Neural progenitor cell (in vitro differentiated cells): ENCODE data around the gene ZDHHC14. TPM values are rescaled to one million over a fixed set of nuclear protein-coding genes. Genes with fewer than 3 reads are reported as not detected.

Experiments
- DNase-seq: peaks from one replicate; pipeline ENCODE4 v3.0.0-alpha.2; 2016; ENCODE audit warnings: low spot score
- H2AFZ ChIP-seq: fragments of 200-600 bp; sonication (generic); replicated peaks from 2 replicates; pipeline ENCODE4 v1.6.1; 2016; ENCODE audit warnings: antibody characterized with exemption
- H3F3A ChIP-seq: fragments of 200-600 bp; sonication (generic); 2 replicates; pipeline ENCODE4 v1.6.1; 2016; ENCODE audit warnings: antibody characterized with exemption, low read depth
- H3K27ac ChIP-seq: fragments of 200-600 bp; sonication (generic); 2 replicates; pipeline ENCODE4 v1.5.1; 2016; ENCODE audit warnings: mild to moderate bottlenecking
- H3K27me3 ChIP-seq: fragments of 200-600 bp; sonication (generic); 2 replicates; pipeline ENCODE4 v1.6.1; 2016; ENCODE audit warnings: mild to moderate bottlenecking, moderate library complexity
- H3K36me3 ChIP-seq: fragments of 200-600 bp; sonication (generic); 2 replicates; pipeline ENCODE4 v1.5.1; 2016
- H3K4me1 ChIP-seq: fragments of 200-600 bp; sonication (generic); 2 replicates; pipeline ENCODE4 v1.6.1; 2016; ENCODE audit warnings: mixed run types
- H3K4me2 ChIP-seq: fragments of 200-600 bp; sonication (generic); 2 replicates; pipeline ENCODE4 v1.6.1; 2016
- H3K4me3 ChIP-seq: fragments of 200-600 bp; sonication (generic); 2 replicates; pipeline ENCODE4 v1.5.1; 2016
- H3K79me2 ChIP-seq: fragments of 200-600 bp; sonication (generic); 2 replicates; pipeline ENCODE4 v1.6.1; 2016; ENCODE audit warnings: low read depth
- H3K9ac ChIP-seq: fragments of 200-600 bp; sonication (generic); 2 replicates; pipeline ENCODE4 v1.6.1; 2016
- H3K9me3 ChIP-seq: fragments of 200-600 bp; sonication (generic); 2 replicates; pipeline ENCODE4 v1.5.1; 2016; ENCODE audit warnings: low read depth
- H4K20me1 ChIP-seq: fragments of 200-600 bp; sonication (generic); 2 replicates; pipeline ENCODE4 v1.6.1; 2016; ENCODE audit warnings: low read depth
- H3K27ac Mint-ChIP-seq: 3 replicates; pipeline ENCODE4 v1.8.0; 2021; ENCODE audit warnings: mixed read lengths
- H3K27me3 Mint-ChIP-seq: 2 replicates; pipeline ENCODE4 v1.8.0; 2022; ENCODE audit warnings: low read depth, mild to moderate bottlenecking, inconsistent platforms, moderate library complexity, mixed read lengths; ENCODE audit not compliant: insufficient read depth
- H3K36me3 Mint-ChIP-seq: 3 replicates; pipeline ENCODE4 v1.8.0; 2021; ENCODE audit warnings: mixed read lengths
- H3K4me1 Mint-ChIP-seq: 3 replicates; pipeline ENCODE4 v1.8.0; 2021; ENCODE audit warnings: mixed read lengths
- H3K4me3 Mint-ChIP-seq: 3 replicates; pipeline ENCODE4 v1.8.0; 2021; ENCODE audit warnings: mild to moderate bottlenecking, moderate library complexity, mixed read lengths
- H3K9me3 Mint-ChIP-seq: 3 replicates; pipeline ENCODE4 v1.8.0; 2020; ENCODE audit warnings: mixed read lengths
- CTCF ChIP-seq: fragments of 200-600 bp; sonication (generic); IDR thresholded peaks from 2 replicates; pipeline ENCODE4 v1.5.1; 2017; ENCODE audit warnings: antibody characterized with exemption, mild to moderate bottlenecking
- EZH2 ChIP-seq: fragments of 200-600 bp; sonication (generic); IDR thresholded peaks from 2 replicates; pipeline ENCODE4 v1.6.1; 2017; ENCODE audit warnings: antibody characterized with exemption, mild to moderate bottlenecking, moderate library complexity
- EZH2phosphoT487 ChIP-seq: fragments of 200-600 bp; sonication (generic); IDR thresholded peaks from 2 replicates; pipeline ENCODE4 v1.6.1; 2017; ENCODE audit warnings: antibody characterized with exemption
- total RNA-seq: library from RNA; depleted of rRNA; stranded (reverse); fragments of >200 nt; gene quantifications from 2 replicates; pipeline ENCODE4 v1.2.3, GENCODE V29; 2015; ENCODE audit warnings: low replicate concordance

ZDHHC14 gene
- total RNA-seq, 1 donor from 2014 or later: 14.5 TPM

GRCh38 chr6:157631838-157632614 lies 251.0 kb downstream of the ZDHHC14 start:
- Histone ChIP-seq H3K9me3 (no peaks in the 10 kb centered on the region), H3K27me3 (no peaks in the 10 kb centered on the region), H3K4me1 (peaks cover 27% of the 10 kb centered on the region), H3K79me2 (no peaks in the 10 kb centered on the region), H3K36me3 (no peaks in the 10 kb centered on the region), H3K9ac (no peak overlapping the region), H4K20me1 (no peaks in the 10 kb centered on the region), H3K4me2 (peak overlapping the region; percentile 36), H3K27ac (no peak overlapping the region), H3K4me3 (no peak overlapping the region), H3F3A (peaks cover 10% of the 10 kb centered on the region), H2AFZ (no peak overlapping the region)
- no peak overlapping the region for H3K4me3 Mint-ChIP-seq
- no peak for DNase-seq
- H3K36me3 Mint-ChIP-seq: no peaks in the 10 kb centered on the region
- no peaks in the 10 kb centered on the region for H3K9me3 Mint-ChIP-seq
- peaks cover 17% of the 10 kb centered on the region for H3K4me1 Mint-ChIP-seq
- no peaks in the 10 kb centered on the region for H3K27me3 Mint-ChIP-seq
- TF ChIP-seq CTCF (no peak), EZH2phosphoT487 (no peak), EZH2 (no peak)
- H3K27ac Mint-ChIP-seq: no peak overlapping the region

GRCh38 chr6:157632821-157633220 lies 251.8 kb downstream of the ZDHHC14 start:
- H3K4me2 ChIP-seq: no peak overlapping the region

GRCh38 chr6:157634546-157634945 lies 253.6 kb downstream of the ZDHHC14 start:
- Histone ChIP-seq H2AFZ (no peak overlapping the region), H3K4me3 (no peak overlapping the region), H3K4me1 (peaks cover 10% of the 10 kb centered on the region), H3K4me2 (no peak overlapping the region), H3K9ac (no peak overlapping the region), H3K36me3 (no peaks in the 10 kb centered on the region), H3K9me3 (no peaks in the 10 kb centered on the region), H4K20me1 (no peaks in the 10 kb centered on the region), H3F3A (peaks cover 10% of the 10 kb centered on the region), H3K27me3 (no peaks in the 10 kb centered on the region), H3K79me2 (no peaks in the 10 kb centered on the region), H3K27ac (no peak overlapping the region)
- H3K4me1 Mint-ChIP-seq: peaks cover 21% of the 10 kb centered on the region
- H3K27ac Mint-ChIP-seq: no peak overlapping the region
- H3K9me3 Mint-ChIP-seq: no peaks in the 10 kb centered on the region
- H3K36me3 Mint-ChIP-seq: no peaks in the 10 kb centered on the region
- H3K4me3 Mint-ChIP-seq: no peak overlapping the region
- TF ChIP-seq EZH2phosphoT487: no peak
- TF ChIP-seq EZH2: no peak
- no peak for TF ChIP-seq CTCF
- no peak for DNase-seq
- peaks cover 4% of the 10 kb centered on the region for H3K27me3 Mint-ChIP-seq

More at GRCh38 chr6:157632821-157633220, 251.8 kb downstream of the ZDHHC14 start:
- no peak overlapping the region for H2AFZ ChIP-seq
- DNase-seq: no peak
- no peaks in the 10 kb centered on the region for H3K79me2 ChIP-seq
- Mint-ChIP-seq H3K4me1 (peaks cover 25% of the 10 kb centered on the region), H3K27ac (no peak overlapping the region), H3K27me3 (peaks cover 2% of the 10 kb centered on the region), H3K4me3 (no peak overlapping the region), H3K9me3 (no peaks in the 10 kb centered on the region), H3K36me3 (no peaks in the 10 kb centered on the region)
- H3K27ac ChIP-seq: no peak overlapping the region
- no peak overlapping the region for H3K4me3 ChIP-seq
- H3F3A ChIP-seq: peaks cover 10% of the 10 kb centered on the region
- TF ChIP-seq EZH2phosphoT487: no peak
- no peak for TF ChIP-seq CTCF
- no peak for TF ChIP-seq EZH2
- no peaks in the 10 kb centered on the region for H3K9me3 ChIP-seq
- H3K4me1 ChIP-seq: peaks cover 27% of the 10 kb centered on the region
- no peak overlapping the region for H3K9ac ChIP-seq
- no peaks in the 10 kb centered on the region for H4K20me1 ChIP-seq
- no peaks in the 10 kb centered on the region for H3K27me3 ChIP-seq
- H3K36me3 ChIP-seq: no peaks in the 10 kb centered on the region
